Endothelial cell of umbilical vein (primary cell): ENCODE measurements around the gene DUSP18. TPM values are rescaled to one million over a fixed set of nuclear protein-coding genes. Genes with fewer than 3 reads are reported as not detected.

Source experiments
- BruUV-seq: library from RNA; stranded (reverse); fragments of 400-500 nt; replicated peaks from 2 replicates; lab custom pipeline; 2021; lab: Mats Ljungman, UMichigan
- CTCF ChIA-PET: fragments of 300-600, 350-600 bp; sonication (Branson Sonifier 250); formaldehyde crosslinking; loops from one replicate; lab custom pipeline; 2021; ENCODE audit warnings: antibody characterized with exemption, inconsistent platforms; lab: Charles Lee
- POLR2A ChIA-PET: fragments of 300-600, 350-600 bp; sonication (Branson Sonifier 250); formaldehyde crosslinking; loops from one replicate; lab custom pipeline; 2021; ENCODE audit warnings: antibody characterized with exemption, inconsistent platforms; lab: Charles Lee
- DNase-seq: peaks from one replicate; pipeline ENCODE4 v3.0.0-alpha.2; 2011; ENCODE audit warnings: low read depth, low spot score
- FAIRE-seq: peaks from 2 replicates; lab custom pipeline; 2011; peaks lifted over from hg19 to GRCh38; lab: Jason Lieb, UNC
- H2AFZ ChIP-seq: 2 replicates; pipeline ENCODE4 v1.6.0; 2012; ENCODE audit warnings: low read depth, low read length, control low read depth, inconsistent platforms
- H3K27ac ChIP-seq: 2 replicates; pipeline ENCODE4 v1.5.1; 2011; ENCODE audit warnings: low read depth, mild to moderate bottlenecking, control low read depth, low read length, moderate library complexity; ENCODE audit not compliant: insufficient read depth
- H3K27me3 ChIP-seq, 2 experiments: 2 replicates each; pipeline versions ENCODE4 v1.6.0 to v1.6.1; 2011; ENCODE audit warnings: low read length in 2 of 2, mixed read lengths in 1 of 2; ENCODE audit not compliant: control insufficient read depth in 2 of 2, insufficient read depth in 2 of 2
- H3K36me3 ChIP-seq, 2 experiments: 2 replicates in 1 of 2; 3 replicates in 1 of 2; pipeline ENCODE4 v1.5.1; 2011; ENCODE audit warnings: low read length in 2 of 2, mild to moderate bottlenecking in 1 of 2, moderate library complexity in 1 of 2; ENCODE audit not compliant: control insufficient read depth in 2 of 2, insufficient read depth in 2 of 2; ENCODE audit errors: extremely low read depth in 1 of 2
- H3K4me1 ChIP-seq: 3 replicates; pipeline ENCODE4 v1.5.1; 2011; ENCODE audit warnings: mild to moderate bottlenecking, low read length; ENCODE audit not compliant: control insufficient read depth, insufficient read depth; ENCODE audit errors: extremely low read depth
- H3K4me2 ChIP-seq: 2 replicates; pipeline ENCODE4 v1.6.1; 2011; ENCODE audit warnings: low read length, control low read depth, mixed read lengths; ENCODE audit not compliant: insufficient read depth
- H3K4me3 ChIP-seq, 3 experiments: fragments of 200-600 bp in 1 of 3; sonication (generic), shearing (Covaris generic) in 1 of 3; replicated peaks in 1 of 3; 2 replicates each; pipeline ENCODE4 v1.5.1; 2011 to 2016; ENCODE audit warnings: control low read depth in 3 of 3, low read length in 3 of 3, mild to moderate bottlenecking in 2 of 3, inconsistent platforms in 1 of 3, low read depth in 1 of 3, moderate library complexity in 1 of 3; ENCODE audit not compliant: insufficient read depth in 1 of 3
- H3K79me2 ChIP-seq: 2 replicates; pipeline ENCODE4 v1.6.0; 2012; ENCODE audit warnings: low read length, inconsistent platforms; ENCODE audit not compliant: control insufficient read depth, insufficient read depth
- H3K9ac ChIP-seq: replicated peaks from 2 replicates; pipeline ENCODE3; 2011; ENCODE audit warnings: low read length, control low read depth; ENCODE audit not compliant: insufficient read depth; ENCODE audit errors: extremely low read depth
- H3K9me1 ChIP-seq: replicated peaks from 3 replicates; pipeline ENCODE4 v1.6.0; 2011; ENCODE audit warnings: mild to moderate bottlenecking, low read length; ENCODE audit not compliant: control insufficient read depth, insufficient read depth; ENCODE audit errors: extremely low read depth
- H3K9me3 ChIP-seq: replicated peaks from 2 replicates; pipeline ENCODE4 v1.5.1; 2012; ENCODE audit warnings: low read length, inconsistent platforms; ENCODE audit not compliant: control insufficient read depth, insufficient read depth
- H4K20me1 ChIP-seq: replicated peaks from 2 replicates; pipeline ENCODE3; 2011; ENCODE audit warnings: mild to moderate bottlenecking, low read length; ENCODE audit not compliant: control insufficient read depth, insufficient read depth; ENCODE audit errors: extremely low read depth
- EZH2 ChIP-seq: IDR thresholded peaks from 2 replicates; pipeline ENCODE4 v1.6.1; 2012; ENCODE audit warnings: borderline replicate concordance, low read depth, mild to moderate bottlenecking, moderate library complexity, low read length, inconsistent platforms; ENCODE audit not compliant: severe bottlenecking
- FOS ChIP-seq: IDR thresholded peaks from 2 replicates; pipeline ENCODE4 v1.6.1; 2011; ENCODE audit warnings: mild to moderate bottlenecking, low read length, moderate library complexity, borderline replicate concordance; ENCODE audit not compliant: insufficient read depth
- GATA2 ChIP-seq: IDR thresholded peaks from 2 replicates; pipeline ENCODE4 v1.7.0; 2011; ENCODE audit warnings: low read depth, mild to moderate bottlenecking, moderate library complexity, mixed read lengths, low read length; ENCODE audit not compliant: insufficient read length, insufficient read depth
- JUN ChIP-seq: IDR thresholded peaks from 2 replicates; pipeline ENCODE4 v1.6.1; 2011; ENCODE audit warnings: borderline replicate concordance, low read depth; ENCODE audit not compliant: insufficient read length, insufficient read depth
- MYC ChIP-seq: IDR thresholded peaks from one replicate; pipeline ENCODE4 v1.6.1; 2011; ENCODE audit warnings: mild to moderate bottlenecking, low read depth, low read length
- POLR2A ChIP-seq: IDR thresholded peaks from 2 replicates; pipeline ENCODE4 v1.6.1; 2012; ENCODE audit warnings: low read depth, mild to moderate bottlenecking, control low read depth, low read length
- POLR2AphosphoS5 ChIP-seq: IDR thresholded peaks from 2 replicates; pipeline ENCODE4 v1.6.1; 2012; ENCODE audit warnings: low read depth, mild to moderate bottlenecking, control low read depth, low read length, moderate library complexity; ENCODE audit not compliant: insufficient read depth
- dilution Hi-C: fragments of 300-500 bp; cut with MboI; formaldehyde crosslinking; loops from one replicate; pipeline ENCODE4 v1.15.0; 2019; ENCODE audit warnings: low sequenced_read_pairs; ENCODE audit not compliant: extremely low pct_ligation_motif_present
- intact Hi-C: fragments of 100-400 bp; cut with micrococcal nuclease; formaldehyde crosslinking; loops from one replicate; pipeline ENCODE4 v1.10.0; 2022
- polyA plus RNA-seq, 4 experiments: library from polyadenylated mRNA; depleted of rRNA in 3 of 4; stranded (reverse) in 3 of 4; unstranded in 1 of 4; fragments of >200 nt; gene quantifications; 2 replicates each; pipeline versions ENCODE4 v1.2.1 to v1.2.3, GENCODE V29; 2011 to 2012; ENCODE audit warnings: missing spikeins in 1 of 4
- total RNA-seq: library from RNA; stranded (reverse); gene quantifications from 2 replicates; pipeline ENCODE4 v1.2.3, GENCODE V29; 2021
- TF ChIP-seq, protein P1 (sequence below): IDR thresholded peaks from 2 replicates; pipeline ENCODE4 v1.6.1; 2011; ENCODE audit not compliant: insufficient read depth, insufficient read length
- TF ChIP-seq, protein P2 (sequence below), 2 donors: IDR thresholded peaks; 1 replicate in 1 of 2; 2 replicates in 1 of 2; pipeline ENCODE4 v1.5.1; 2011; ENCODE audit warnings: low read length in 2 of 2, mild to moderate bottlenecking in 2 of 2, moderate library complexity in 2 of 2, control low read depth in 1 of 2, inconsistent platforms in 1 of 2, low read depth in 1 of 2; ENCODE audit not compliant: insufficient read depth in 1 of 2; ENCODE audit errors: extremely low read depth in 1 of 2

DUSP18 gene
- total and polyA plus RNA-seq, 2 donors (not counting 3 experiments of a cell fraction or from before 2014, with no cell fraction given): 18.3 to 30.1 TPM

DNA sequence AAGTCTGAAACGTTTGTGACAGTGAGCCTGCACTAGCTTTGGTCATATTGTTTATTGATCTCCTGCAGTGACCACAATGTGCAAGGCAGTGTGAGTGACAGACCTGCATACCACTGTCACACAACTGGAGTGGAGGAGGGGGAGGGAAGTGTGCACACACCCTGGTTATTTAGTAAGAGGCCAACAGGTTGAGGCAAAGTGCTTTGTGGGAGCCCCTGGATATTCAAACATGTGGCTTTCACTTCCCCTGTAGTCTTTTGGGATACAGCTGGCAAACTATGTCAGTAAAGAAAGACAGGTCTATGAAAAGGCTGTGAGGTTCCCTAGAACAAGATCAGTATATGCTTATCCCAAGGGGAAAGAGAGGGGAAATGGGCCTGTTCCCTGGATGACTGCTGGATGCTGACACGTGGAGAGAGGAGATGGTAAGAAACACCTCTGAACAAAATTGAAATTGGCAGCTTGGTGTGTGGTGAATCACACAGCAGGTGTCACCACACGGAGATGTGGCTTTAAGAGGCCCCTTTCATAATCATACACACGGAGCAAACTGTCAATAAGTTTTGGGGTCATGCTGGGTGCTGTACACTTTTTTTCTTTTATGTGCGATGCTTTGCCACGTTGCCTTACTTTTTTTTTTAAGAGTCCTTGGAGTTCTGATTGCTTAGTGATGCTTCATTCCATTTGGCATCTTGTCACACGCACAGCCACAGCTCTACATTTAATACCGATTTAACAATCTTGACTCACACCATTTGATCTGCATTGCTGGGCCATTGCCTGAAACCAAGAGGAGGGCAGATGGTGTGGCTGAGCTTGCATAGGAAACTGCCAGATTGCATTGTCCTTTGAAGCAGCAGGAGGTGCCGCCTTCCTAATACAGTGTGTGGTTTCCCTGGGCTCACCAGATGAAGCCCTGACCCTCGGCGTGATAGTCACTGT lies 38.3 kb upstream of the DUSP18 start:
- no peaks in the 10 kb centered on the region for H3K9me3 ChIP-seq
- H3K27me3 ChIP-seq: no peaks in the 10 kb centered on the region
- H3K79me2 ChIP-seq: no peaks in the 10 kb centered on the region
- no peak overlapping the region for H3K4me3 ChIP-seq
- FAIRE-seq (no peak), DNase-seq (no peak)
- dilution Hi-C loops: no loop called here
- ChIA-PET CTCF (interaction anchor here (3.2 kb wide), 1 partner anchor 49 kb away, joined by 11 read pairs; no protein-coding TSS in a partner anchor), POLR2A (no interaction called here)
- H3K27ac ChIP-seq: no peak overlapping the region
- H3K36me3 ChIP-seq: no peaks in the 10 kb centered on the region
- H3K9me1 ChIP-seq: no peaks in the 10 kb centered on the region
- no peak overlapping the region for H3K9ac ChIP-seq
- H3K4me1 ChIP-seq: peaks cover 4% of the 10 kb centered on the region
- TF ChIP-seq EZH2 (no peak), JUN (no peak), GATA2 (no peak), POLR2A (no peak), POLR2AphosphoS5 (no peak), MYC (no peak), FOS (no peak)
- TF ChIP-seq, protein P1, sequence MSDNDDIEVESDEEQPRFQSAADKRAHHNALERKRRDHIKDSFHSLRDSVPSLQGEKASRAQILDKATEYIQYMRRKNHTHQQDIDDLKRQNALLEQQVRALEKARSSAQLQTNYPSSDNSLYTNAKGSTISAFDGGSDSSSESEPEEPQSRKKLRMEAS: no peak
- TF ChIP-seq, protein P2, sequence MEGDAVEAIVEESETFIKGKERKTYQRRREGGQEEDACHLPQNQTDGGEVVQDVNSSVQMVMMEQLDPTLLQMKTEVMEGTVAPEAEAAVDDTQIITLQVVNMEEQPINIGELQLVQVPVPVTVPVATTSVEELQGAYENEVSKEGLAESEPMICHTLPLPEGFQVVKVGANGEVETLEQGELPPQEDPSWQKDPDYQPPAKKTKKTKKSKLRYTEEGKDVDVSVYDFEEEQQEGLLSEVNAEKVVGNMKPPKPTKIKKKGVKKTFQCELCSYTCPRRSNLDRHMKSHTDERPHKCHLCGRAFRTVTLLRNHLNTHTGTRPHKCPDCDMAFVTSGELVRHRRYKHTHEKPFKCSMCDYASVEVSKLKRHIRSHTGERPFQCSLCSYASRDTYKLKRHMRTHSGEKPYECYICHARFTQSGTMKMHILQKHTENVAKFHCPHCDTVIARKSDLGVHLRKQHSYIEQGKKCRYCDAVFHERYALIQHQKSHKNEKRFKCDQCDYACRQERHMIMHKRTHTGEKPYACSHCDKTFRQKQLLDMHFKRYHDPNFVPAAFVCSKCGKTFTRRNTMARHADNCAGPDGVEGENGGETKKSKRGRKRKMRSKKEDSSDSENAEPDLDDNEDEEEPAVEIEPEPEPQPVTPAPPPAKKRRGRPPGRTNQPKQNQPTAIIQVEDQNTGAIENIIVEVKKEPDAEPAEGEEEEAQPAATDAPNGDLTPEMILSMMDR (IDR thresholded peaks at IDR 0.05; ENCODE audit: extremely low read depth in 1 of 2, insufficient read depth in 1 of 2, low read depth in 1 of 2, low read length in 2 of 2): no peak
- intact Hi-C loops: no loop called here
- H2AFZ ChIP-seq: no peak overlapping the region
- no TSS peak for BruUV-seq
- no peaks in the 10 kb centered on the region for H4K20me1 ChIP-seq
- no peak overlapping the region for H3K4me2 ChIP-seq
